Lung (tissue), 12 donors: ENCODE data around the gene ITGBL1. TPM values are rescaled to one million over a fixed set of nuclear protein-coding genes. Genes with fewer than 3 reads are reported as not detected.
A peak's percentile ranks its signal among the peaks of the same experiment; 100 is the strongest.

Experiments
- ATAC-seq: fragments of 200-7000 bp; cut with Tn5 transposase; one replicate; pipeline ENCODE4 v1.9.1; 2020; ENCODE audit warnings: moderate number of reproducible peaks; ENCODE audit not compliant: insufficient read depth, low FRiP score
- DNase-seq, 3 donors: peaks; one replicate each; pipeline ENCODE4 v3.0.0-alpha.2; 2013 to 2017
- H3K27ac ChIP-seq, 2 donors: one replicate each; pipeline ENCODE4 v1.5.1; 2013; ENCODE audit warnings: mild to moderate bottlenecking in 2 of 2, moderate library complexity in 2 of 2, control low read depth in 1 of 2, inconsistent platforms in 1 of 2, low read depth in 1 of 2, low read length in 1 of 2
- H3K27me3 ChIP-seq, 3 donors: one replicate each; pipeline ENCODE4 v1.5.1; 2013; ENCODE audit warnings: low read length in 2 of 3; ENCODE audit not compliant: control insufficient read depth in 3 of 3, insufficient read depth in 3 of 3
- H3K36me3 ChIP-seq, 4 donors: one replicate each; pipeline ENCODE4 v1.5.1; 2013; ENCODE audit warnings: low read length in 4 of 4, mild to moderate bottlenecking in 1 of 4, moderate library complexity in 1 of 4; ENCODE audit not compliant: control insufficient read depth in 4 of 4, insufficient read depth in 4 of 4
- H3K4me1 ChIP-seq, 5 donors: one replicate each; pipeline ENCODE4 v1.5.1; 2013; ENCODE audit warnings: low read length in 5 of 5, mild to moderate bottlenecking in 2 of 5, moderate library complexity in 1 of 5; ENCODE audit not compliant: control insufficient read depth in 5 of 5, insufficient read depth in 5 of 5
- H3K4me3 ChIP-seq: one replicate; pipeline ENCODE4 v1.5.1; 2013; ENCODE audit warnings: mild to moderate bottlenecking, control low read depth, moderate library complexity
- H3K9ac ChIP-seq, 2 donors: one replicate each; pipeline ENCODE4 v1.5.1; 2013; ENCODE audit warnings: low read length in 2 of 2, control low read depth in 1 of 2; ENCODE audit not compliant: insufficient read depth in 1 of 2
- H3K9me3 ChIP-seq, 4 donors: one replicate each; pipeline ENCODE4 v1.5.1; 2013; ENCODE audit warnings: low read length in 3 of 4, mild to moderate bottlenecking in 1 of 4, moderate library complexity in 1 of 4; ENCODE audit not compliant: control insufficient read depth in 4 of 4, insufficient read depth in 3 of 4
- CTCF ChIP-seq: IDR thresholded peaks from 2 replicates; pipeline ENCODE4 v1.5.1; 2012; ENCODE audit warnings: mild to moderate bottlenecking; ENCODE audit errors: control extremely low read depth, extremely low read depth
- WGBS, 2 donors: extraction: QIAGEN DNeasy Blood & Tissue Kit; methylation state at CpG; one replicate each; pipeline ENCODE4 v1.1.7; 2013; 5-methylcytosine and 5-hydroxymethylcytosine counted together
- polyA plus RNA-seq, 2 donors: library from polyadenylated mRNA; stranded (reverse); fragments of 200-250 nt; gene quantifications; one replicate each; pipeline ENCODE4 v1.2.1, GENCODE V29; 2013
- total RNA-seq, 2 donors: library from RNA; depleted of rRNA in 1 of 2; stranded (reverse); fragments of >200 nt in 1 of 2; gene quantifications; one replicate each; pipeline ENCODE4 v1.2.1, GENCODE V29; 2014 to 2021
- donor health status: control.
- donor health status: control.
- donor health status: Bipolar disorder and iron deficiency.
- donor health status: healthy.
- donor health status: DM: yes; HTN: yes; CAD: no.

Gene ITGBL1
- total and polyA plus RNA-seq, 4 donors, result 1.1 to 7.2 (median 4.0) TPM

GRCh38 chr13:101465877-101466276 is 13.4 kb downstream of the ITGBL1 start:
- no peak for TF ChIP-seq CTCF
- ATAC-seq (no peak), DNase-seq (no peak)
- H3K4me1 ChIP-seq, result no peaks in the 10 kb centered on the region
- WGBS, 2 donors, result 81 to 94% methylated on average over 3 of the region's 3 CpGs
- H3K9ac ChIP-seq, result no peak overlapping the region
- no peaks in the 10 kb centered on the region for H3K27me3 ChIP-seq
- H3K4me3 ChIP-seq, result no peak overlapping the region
- H3K36me3 ChIP-seq, result no peaks in the 10 kb centered on the region
- H3K27ac ChIP-seq, result no peak overlapping the region
- H3K9me3 ChIP-seq, result peaks cover 0 to 3% (median 0%) of the 10 kb centered on the region in 4 donors

- no peak overlapping the region for H3K27ac ChIP-seq
- no peaks in the 10 kb centered on the region for H3K36me3 ChIP-seq
- no peaks in the 10 kb centered on the region for H3K4me1 ChIP-seq
- no peak for DNase-seq
- ATAC-seq, result no peak
- no peak overlapping the region for H3K4me3 ChIP-seq
- no peaks in the 10 kb centered on the region for H3K27me3 ChIP-seq
- no peak for TF ChIP-seq CTCF
- WGBS, 2 donors, result 69 to 83% methylated on average over 4 of the region's 4 CpGs
- no peak overlapping the region for H3K9ac ChIP-seq
- peaks cover 0 to 3% (median 0%) of the 10 kb centered on the region in 4 donors for H3K9me3 ChIP-seq
Observed at GRCh38 chr13:101467415-101467814, 14.9 kb downstream of the ITGBL1 start.

DNA sequence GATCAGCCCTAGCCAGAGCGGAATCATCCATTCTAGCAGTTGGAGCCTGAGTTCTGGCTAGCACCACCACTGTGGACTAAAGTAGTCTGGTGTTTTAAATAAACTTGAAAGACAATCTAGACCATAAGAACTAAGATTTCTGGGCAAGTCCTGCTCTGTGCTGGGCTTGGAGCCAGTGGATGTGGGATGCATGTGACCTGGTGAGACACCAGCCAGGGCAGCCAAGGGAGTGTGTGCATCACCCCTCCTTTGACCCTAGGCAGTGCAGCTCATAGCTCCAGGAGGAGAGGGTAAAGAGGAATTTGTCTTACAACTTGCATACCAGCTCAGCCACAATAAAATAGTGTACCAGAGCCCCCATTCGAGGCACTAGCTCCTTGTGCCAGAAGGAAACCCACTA is 21.0 kb downstream of the ITGBL1 start:
- ATAC-seq (no peak), DNase-seq (no peak)
- Histone ChIP-seq H3K9me3 (peaks cover 0 to 3% (median 0%) of the 10 kb centered on the region in 4 donors), H3K9ac (no peak overlapping the region), H3K4me3 (no peak overlapping the region), H3K27ac (no peak overlapping the region), H3K4me1 (no peaks in the 10 kb centered on the region), H3K27me3 (no peaks in the 10 kb centered on the region), H3K36me3 (no peaks in the 10 kb centered on the region)
- 64 to 90% methylated on average over 2 of the region's 2 CpGs for WGBS, 2 donors
- no peak for TF ChIP-seq CTCF

- Histone ChIP-seq H3K9me3 (peaks cover 0 to 3% (median 0%) of the 10 kb centered on the region in 4 donors), H3K4me3 (no peak overlapping the region), H3K27ac (no peak overlapping the region), H3K27me3 (no peaks in the 10 kb centered on the region), H3K36me3 (no peaks in the 10 kb centered on the region), H3K4me1 (no peaks in the 10 kb centered on the region), H3K9ac (no peak overlapping the region)
- WGBS, 2 donors, result 57 to 62% methylated on average over 2 of the region's 2 CpGs
- no peak for ATAC-seq
- peak; percentile 14 to 64 (median 43) for DNase-seq
- TF ChIP-seq CTCF, result no peak
Observed at GRCh38 chr13:101474419-101474957, 22.0 kb downstream of the ITGBL1 start.
